ENCODE measurements around the gene LSAMP. TPM values are rescaled to one million over a fixed set of nuclear protein-coding genes. Genes with fewer than 3 reads are reported as not detected.

The LSAMP gene
- total RNA-seq, 2 donors from 2014 or later, result 1.1 to 5.9 TPM

GRCh38 chr3:115827495-115827894 is 617.8 kb downstream of the LSAMP start:
- H3K36me3 ChIP-seq, result no peaks in the 10 kb centered on the region
- no peaks in the 10 kb centered on the region for H3K27me3 ChIP-seq
- H3K4me3 ChIP-seq, result no peak overlapping the region
- no peak overlapping the region for H3K9ac ChIP-seq (ENCODE audit: low read depth in 2 of 2, low read length in 2 of 2)
- no peaks in the 10 kb centered on the region for H3K4me1 ChIP-seq
- H3K9me3 ChIP-seq, result no peaks in the 10 kb centered on the region
- no peak for DNase-seq
- no peak overlapping the region for H3K27ac ChIP-seq
- intact Hi-C loops (cut with DNase I), result no loop called here
- TF ChIP-seq CTCF (IDR thresholded peaks at IDR 0.05), result no peak

GRCh38 chr3:115825046-115825445 is 620.2 kb downstream of the LSAMP start:
- Histone ChIP-seq H3K27me3 (no peaks in the 10 kb centered on the region), H3K36me3 (no peaks in the 10 kb centered on the region), H3K27ac (no peak overlapping the region), H3K4me1 (no peaks in the 10 kb centered on the region), H3K9ac (ENCODE audit: low read depth in 2 of 2, low read length in 2 of 2) (no peak overlapping the region), H3K9me3 (no peaks in the 10 kb centered on the region), H3K4me3 (no peak overlapping the region)
- intact Hi-C loops (cut with DNase I), result no loop called here
- no peak for TF ChIP-seq CTCF (IDR thresholded peaks at IDR 0.05)
- no peak for DNase-seq

GRCh38 chr3:115823083-115823482 is 622.2 kb downstream of the LSAMP start:
- DNase-seq, result no peak
- intact Hi-C loops (cut with DNase I), result no loop called here
- no peak overlapping the region for H3K9ac ChIP-seq (ENCODE audit: low read depth in 2 of 2, low read length in 2 of 2)
- H3K4me1 ChIP-seq, result no peaks in the 10 kb centered on the region
- no peaks in the 10 kb centered on the region for H3K36me3 ChIP-seq
- no peak overlapping the region for H3K4me3 ChIP-seq
- no peaks in the 10 kb centered on the region for H3K9me3 ChIP-seq
- TF ChIP-seq CTCF (IDR thresholded peaks at IDR 0.05), result no peak
- H3K27ac ChIP-seq, result no peak overlapping the region
- H3K27me3 ChIP-seq, result no peaks in the 10 kb centered on the region

GRCh38 chr3:115822579-115822978 is 622.7 kb downstream of the LSAMP start:
- H3K9me3 ChIP-seq, result no peaks in the 10 kb centered on the region
- no peak for DNase-seq
- no peak overlapping the region for H3K4me3 ChIP-seq
- H3K27ac ChIP-seq, result no peak overlapping the region
- H3K36me3 ChIP-seq, result no peaks in the 10 kb centered on the region
- TF ChIP-seq CTCF (IDR thresholded peaks at IDR 0.05), result no peak
- H3K9ac ChIP-seq (ENCODE audit: low read depth in 2 of 2, low read length in 2 of 2), result no peak overlapping the region
- H3K4me1 ChIP-seq, result no peaks in the 10 kb centered on the region
- intact Hi-C loops (cut with DNase I), result no loop called here
- no peaks in the 10 kb centered on the region for H3K27me3 ChIP-seq

GRCh38 chr3:115819785-115820384 is 625.4 kb downstream of the LSAMP start:
- no peak overlapping the region for H3K27ac ChIP-seq
- no peaks in the 10 kb centered on the region for H3K36me3 ChIP-seq
- no peak overlapping the region for H3K4me3 ChIP-seq
- TF ChIP-seq CTCF (IDR thresholded peaks at IDR 0.05), result peak; percentile 95
- no peaks in the 10 kb centered on the region for H3K4me1 ChIP-seq
- no peak overlapping the region for H3K9ac ChIP-seq (ENCODE audit: low read depth in 2 of 2, low read length in 2 of 2)
- no peaks in the 10 kb centered on the region for H3K9me3 ChIP-seq
- DNase-seq, result peak; percentile 67
- H3K27me3 ChIP-seq, result no peaks in the 10 kb centered on the region
- intact Hi-C loops (cut with DNase I), result no loop called here

Measured in colonic mucosa (tissue), 4 donors.